Measurements from ENCODE around the gene PEAK1. TPM values are rescaled to one million over a fixed set of nuclear protein-coding genes. Genes with fewer than 3 reads are reported as not detected.

PEAK1 gene
- total and polyA plus RNA-seq, 2 experiments from 2014 or later, result 7.8 to 34.1 TPM

DNA sequence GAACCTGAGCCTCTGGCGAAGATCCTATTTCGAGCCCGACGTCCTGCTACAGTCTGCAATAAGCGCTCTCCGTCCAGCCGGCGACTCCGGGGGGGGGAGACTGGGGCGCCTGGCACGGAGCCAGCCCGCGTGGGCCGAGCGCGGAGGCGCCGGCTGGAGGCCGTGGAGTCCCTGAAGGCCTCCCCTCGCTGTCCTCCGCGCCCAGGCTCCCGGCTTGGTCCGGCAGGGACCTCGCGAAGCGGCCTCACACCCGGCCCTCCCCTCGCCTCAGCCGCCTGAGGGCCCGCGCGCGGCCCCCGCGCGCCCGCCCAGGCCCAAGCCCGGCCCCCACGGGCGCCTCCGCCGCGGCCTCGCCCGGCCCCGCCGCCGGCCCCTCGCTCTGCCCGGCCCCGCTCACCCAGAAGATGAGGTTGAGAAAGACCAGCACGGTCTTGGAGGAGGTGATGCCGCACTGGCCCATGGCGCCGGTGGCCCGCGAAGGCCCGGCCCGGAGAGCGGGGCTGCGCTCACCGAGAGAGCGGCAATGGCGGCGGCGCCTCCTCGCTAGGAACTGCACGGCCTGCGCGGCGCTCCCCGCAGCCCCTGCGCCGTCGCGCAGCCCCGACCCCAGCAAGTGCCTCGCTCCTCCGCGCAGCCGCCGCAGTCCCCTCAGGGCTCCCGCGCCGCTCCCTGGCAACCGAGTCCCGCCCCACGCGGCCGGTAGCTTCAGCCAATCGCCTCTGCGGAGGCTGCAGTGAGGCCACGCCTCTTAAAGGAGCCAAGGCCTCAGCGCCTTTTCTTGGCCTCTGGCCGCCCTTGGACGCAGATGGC, 349.2 kb downstream of the PEAK1 start, which contains the start of gene TSPAN3 (continued):
- no peak for TF ChIP-seq EZH2 (IDR thresholded peaks at IDR 0.05; ENCODE audit: low read depth, unreplicated experiment)
- TF ChIP-seq CREB1 (CRISPR knock-in tag; IDR thresholded peaks at IDR 0.05; ENCODE audit: low read depth), result 0 out of 2 replicates have a peak, but pooled peaks have one; percentile 13
- peak; percentile 93 for TF ChIP-seq POLR2AphosphoS5 (IDR thresholded peaks at IDR 0.05; ENCODE audit: low read depth)
- TF ChIP-seq ZNF331 (CRISPR knock-in tag; IDR thresholded peaks at IDR 0.05; ENCODE audit: low read depth), result no peak
- no peak for TF ChIP-seq JUNB (IDR thresholded peaks at IDR 0.05; ENCODE audit: unreplicated experiment)
- TF ChIP-seq, protein P1, sequence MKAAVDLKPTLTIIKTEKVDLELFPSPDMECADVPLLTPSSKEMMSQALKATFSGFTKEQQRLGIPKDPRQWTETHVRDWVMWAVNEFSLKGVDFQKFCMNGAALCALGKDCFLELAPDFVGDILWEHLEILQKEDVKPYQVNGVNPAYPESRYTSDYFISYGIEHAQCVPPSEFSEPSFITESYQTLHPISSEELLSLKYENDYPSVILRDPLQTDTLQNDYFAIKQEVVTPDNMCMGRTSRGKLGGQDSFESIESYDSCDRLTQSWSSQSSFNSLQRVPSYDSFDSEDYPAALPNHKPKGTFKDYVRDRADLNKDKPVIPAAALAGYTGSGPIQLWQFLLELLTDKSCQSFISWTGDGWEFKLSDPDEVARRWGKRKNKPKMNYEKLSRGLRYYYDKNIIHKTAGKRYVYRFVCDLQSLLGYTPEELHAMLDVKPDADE (IDR thresholded peaks at IDR 0.05), result no peak
- TF ChIP-seq ZNF114 (CRISPR knock-in tag; IDR thresholded peaks at IDR 0.05), result no peak

DNA sequence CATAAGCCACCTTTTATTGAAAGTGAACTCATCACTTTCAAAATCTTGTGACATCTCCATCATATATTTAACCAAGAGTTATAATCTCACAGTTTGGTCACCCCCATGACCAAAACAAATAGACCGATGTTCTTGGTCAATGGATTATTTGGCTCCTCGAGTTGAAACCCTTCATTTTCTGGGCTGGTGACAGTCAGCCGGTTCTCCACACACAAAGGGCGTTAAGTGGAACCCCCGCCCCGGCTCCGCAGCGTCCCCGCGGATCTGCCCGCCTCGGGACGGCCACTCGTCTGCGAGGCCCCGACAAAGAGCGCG, 349.8 kb downstream of the PEAK1 start:
- peak; percentile 12 for ATAC-seq
- Mint-ChIP-seq H3K4me1 (peaks cover 13% of the 10 kb centered on the region), H3K27me3 (ENCODE audit: insufficient read depth, low read depth, poor library complexity) (peaks cover 8% of the 10 kb centered on the region), H3K36me3 (ENCODE audit: low read depth) (no peaks in the 10 kb centered on the region), H3K9me3 (no peaks in the 10 kb centered on the region), H3K27ac (no peak overlapping the region), H3K4me3 (peak overlapping the region; percentile 83)
- Histone ChIP-seq H3K4me2 (peak overlapping the region; percentile 99), H4K20me1 (replicated peaks; ENCODE audit: insufficient read depth) (peaks cover 20% of the 10 kb centered on the region), H3K36me3 (ENCODE audit: insufficient read depth) (no peaks in the 10 kb centered on the region), H3K9me2 (ENCODE audit: insufficient read depth) (no peaks in the 10 kb centered on the region), H3K4me1 (ENCODE audit: insufficient read depth) (peaks cover 11% of the 10 kb centered on the region), H3F3A (replicated peaks; ENCODE audit: low read depth) (no peaks in the 10 kb centered on the region), H3K27me3 (ENCODE audit: insufficient read depth) (peaks cover 11% of the 10 kb centered on the region), H3K4me3 (peak overlapping the region; percentile 90), H2AFZ (peak overlapping the region; percentile 47; the same call in 1 of the 2 replicates), H3K27ac (ENCODE audit: low read depth) (no peak overlapping the region), H3K79me2 (replicated peaks; ENCODE audit: insufficient read depth) (peaks cover 52% of the 10 kb centered on the region)
- no peak for DNase-seq (ENCODE audit: low spot score)
- TF ChIP-seq, protein P1 (IDR thresholded peaks at IDR 0.05), result no peak
- no peak for TF ChIP-seq JUNB (IDR thresholded peaks at IDR 0.05; ENCODE audit: unreplicated experiment)
- TF ChIP-seq ZNF462 (CRISPR knock-in tag; IDR thresholded peaks at IDR 0.05), result no peak
- TF ChIP-seq NANOG (IDR thresholded peaks at IDR 0.05; ENCODE audit: borderline replicate concordance), result no peak
- TF ChIP-seq, protein P2, sequence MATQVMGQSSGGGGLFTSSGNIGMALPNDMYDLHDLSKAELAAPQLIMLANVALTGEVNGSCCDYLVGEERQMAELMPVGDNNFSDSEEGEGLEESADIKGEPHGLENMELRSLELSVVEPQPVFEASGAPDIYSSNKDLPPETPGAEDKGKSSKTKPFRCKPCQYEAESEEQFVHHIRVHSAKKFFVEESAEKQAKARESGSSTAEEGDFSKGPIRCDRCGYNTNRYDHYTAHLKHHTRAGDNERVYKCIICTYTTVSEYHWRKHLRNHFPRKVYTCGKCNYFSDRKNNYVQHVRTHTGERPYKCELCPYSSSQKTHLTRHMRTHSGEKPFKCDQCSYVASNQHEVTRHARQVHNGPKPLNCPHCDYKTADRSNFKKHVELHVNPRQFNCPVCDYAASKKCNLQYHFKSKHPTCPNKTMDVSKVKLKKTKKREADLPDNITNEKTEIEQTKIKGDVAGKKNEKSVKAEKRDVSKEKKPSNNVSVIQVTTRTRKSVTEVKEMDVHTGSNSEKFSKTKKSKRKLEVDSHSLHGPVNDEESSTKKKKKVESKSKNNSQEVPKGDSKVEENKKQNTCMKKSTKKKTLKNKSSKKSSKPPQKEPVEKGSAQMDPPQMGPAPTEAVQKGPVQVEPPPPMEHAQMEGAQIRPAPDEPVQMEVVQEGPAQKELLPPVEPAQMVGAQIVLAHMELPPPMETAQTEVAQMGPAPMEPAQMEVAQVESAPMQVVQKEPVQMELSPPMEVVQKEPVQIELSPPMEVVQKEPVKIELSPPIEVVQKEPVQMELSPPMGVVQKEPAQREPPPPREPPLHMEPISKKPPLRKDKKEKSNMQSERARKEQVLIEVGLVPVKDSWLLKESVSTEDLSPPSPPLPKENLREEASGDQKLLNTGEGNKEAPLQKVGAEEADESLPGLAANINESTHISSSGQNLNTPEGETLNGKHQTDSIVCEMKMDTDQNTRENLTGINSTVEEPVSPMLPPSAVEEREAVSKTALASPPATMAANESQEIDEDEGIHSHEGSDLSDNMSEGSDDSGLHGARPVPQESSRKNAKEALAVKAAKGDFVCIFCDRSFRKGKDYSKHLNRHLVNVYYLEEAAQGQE (IDR thresholded peaks at IDR 0.05; ENCODE audit: unreplicated experiment), result no peak
- TF ChIP-seq EZH2phosphoT487 (IDR thresholded peaks at IDR 0.05; ENCODE audit: unreplicated experiment), result no peak
- TF ChIP-seq ZNF114 (CRISPR knock-in tag; IDR thresholded peaks at IDR 0.05), result no peak
- no peak for TF ChIP-seq POLR2AphosphoS5 (IDR thresholded peaks at IDR 0.05; ENCODE audit: low read depth)
- no peak for TF ChIP-seq ZNF331 (CRISPR knock-in tag; IDR thresholded peaks at IDR 0.05; ENCODE audit: low read depth)
